Occipital lobe (tissue), 2 donors: ENCODE results near the gene SENP8. TPM values are rescaled to one million over a fixed set of nuclear protein-coding genes. Genes with fewer than 3 reads are reported as not detected.
"Not testable (repeated sequence)": the region's sequence is repeated elsewhere in the genome, so short reads cannot be mapped to it uniquely, and the experiment has no call there.

ENCODE experiments used
- DNase-seq: peaks from one replicate; lab custom pipeline; 2025; lab: John Stamatoyannopoulos, UW
- total RNA-seq: library from RNA; depleted of rRNA; stranded (reverse); fragments of >200 nt; gene quantifications from one replicate; pipeline ENCODE4 v1.2.3, GENCODE V29; 2014

Gene SENP8
- total RNA-seq, 1 donor from 2014 or later = 6.9 TPM

GRCh38 chr15:72155003-72155621, 36.9 kb downstream of the SENP8 start:
- peak; percentile 66 for DNase-seq

DNA sequence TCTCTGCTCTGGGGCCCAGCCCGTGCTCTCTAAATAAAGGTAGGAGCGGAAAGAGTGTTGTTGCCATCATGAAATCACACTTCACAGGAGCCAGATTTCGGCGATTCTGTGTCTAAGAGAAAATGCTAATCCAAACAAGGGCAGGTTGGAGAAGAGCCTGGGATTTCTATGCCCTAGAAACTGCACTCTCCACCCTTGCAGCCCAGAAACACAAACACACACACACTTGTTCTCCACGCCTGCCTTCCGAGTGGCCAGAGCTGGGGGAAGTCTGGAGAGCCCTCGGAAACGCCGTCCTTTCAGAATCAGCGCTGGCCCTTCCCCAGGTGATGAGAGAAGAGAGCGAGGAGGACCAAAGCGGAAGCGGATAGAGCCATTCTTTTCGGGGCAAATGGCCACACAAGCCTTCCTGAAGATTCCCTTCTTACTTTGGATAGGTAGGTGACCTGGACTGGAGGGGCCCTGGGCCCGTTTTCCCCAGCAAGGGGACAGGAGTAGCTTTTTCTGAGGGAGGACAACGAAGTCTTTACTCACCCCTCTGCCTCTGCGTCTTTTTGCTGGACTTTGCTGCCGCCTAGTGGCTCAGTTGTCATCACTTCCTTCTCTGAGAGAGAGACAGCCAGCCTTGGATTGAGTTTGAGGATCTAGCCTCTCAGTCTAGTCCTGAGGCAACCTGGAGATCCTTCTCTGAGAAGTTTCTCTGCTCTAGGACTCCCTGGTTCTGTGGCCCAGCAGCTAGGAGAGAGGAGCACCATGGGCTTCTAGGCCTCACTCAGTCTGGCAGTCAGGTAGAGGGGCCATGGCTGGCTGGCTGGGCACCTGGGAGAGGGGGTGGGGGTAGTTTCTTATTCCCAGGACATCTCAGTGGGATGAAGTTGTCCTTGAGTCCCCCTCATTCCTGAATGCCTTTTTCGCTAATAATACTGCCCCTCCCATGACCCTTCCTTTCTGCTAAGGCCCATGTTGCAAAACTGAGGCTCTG, 37.7 kb downstream of the SENP8 start:
- DNase-seq = peak; percentile 81

- no peak for DNase-seq
Measured at GRCh38 chr15:72156928-72157327, 38.7 kb downstream of the SENP8 start.

- DNase-seq = no peak
Measured at GRCh38 chr15:72160696-72161245, 42.6 kb downstream of the SENP8 start.

DNA sequence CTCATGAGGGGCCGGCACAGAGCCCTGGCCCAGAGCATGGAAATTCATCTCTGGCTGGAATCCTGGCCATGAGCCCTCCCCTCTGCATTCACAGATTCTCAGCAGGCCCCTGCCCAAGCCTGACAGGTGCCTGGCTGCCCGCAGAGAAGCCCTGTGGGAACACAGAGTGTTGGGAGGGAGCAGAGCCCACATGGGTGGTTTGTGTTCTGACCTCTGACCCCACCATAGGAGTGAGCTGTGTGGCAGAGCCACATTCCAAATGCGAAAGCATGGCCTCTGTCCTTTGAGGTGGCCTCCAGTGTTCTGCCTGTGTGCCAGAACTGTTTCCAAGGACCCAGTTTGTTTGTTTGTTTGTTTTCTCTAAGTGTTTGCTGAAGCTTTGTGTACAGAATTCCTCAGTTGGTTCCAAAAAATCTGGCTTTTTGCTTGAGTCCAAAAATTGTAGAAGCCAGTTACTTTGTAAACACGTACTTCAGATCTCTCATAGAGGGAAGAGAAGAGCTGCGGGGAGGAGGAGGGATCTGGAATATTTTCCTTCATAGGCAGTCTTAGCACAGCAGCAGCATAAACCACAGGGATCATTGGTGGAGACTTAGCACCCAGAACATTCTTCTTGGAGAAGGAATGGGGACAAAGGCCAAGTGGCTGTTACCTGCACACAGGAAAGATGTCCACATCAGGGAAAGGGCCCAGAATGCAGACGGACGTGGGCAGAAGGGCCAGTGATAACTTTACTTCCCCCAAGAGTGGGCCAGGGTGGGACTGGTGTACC, 43.3 kb downstream of the SENP8 start:
- no peak for DNase-seq

DNA sequence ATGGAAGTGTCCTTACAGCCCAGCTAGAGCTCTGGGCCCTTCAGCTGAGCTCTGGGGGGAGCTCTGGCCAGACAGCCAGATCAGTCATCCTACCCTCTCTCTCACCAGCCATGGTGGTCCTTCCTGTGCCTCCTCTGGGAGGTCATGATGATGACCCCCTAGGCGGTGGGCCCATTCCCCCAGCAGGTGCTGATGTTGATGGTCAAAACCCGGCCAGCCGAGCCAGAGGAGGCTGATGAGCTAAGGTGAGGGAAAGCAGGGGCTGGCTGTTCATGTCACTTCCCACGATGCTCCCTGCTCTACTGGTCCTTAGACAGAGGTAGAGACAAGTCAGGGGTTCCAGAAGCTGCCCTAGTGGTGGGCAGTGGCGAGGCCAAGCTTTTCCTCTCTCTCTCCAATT, 44.4 kb downstream of the SENP8 start:
- no peak for DNase-seq

- no peak for DNase-seq
Measured at GRCh38 chr15:72163719-72164118, 45.5 kb downstream of the SENP8 start.

- no peak for DNase-seq
Measured at GRCh38 chr15:72166716-72167417, 48.7 kb downstream of the SENP8 start.

- no peak for DNase-seq
Measured at GRCh38 chr15:72167445-72167844, 49.2 kb downstream of the SENP8 start.

GRCh38 chr15:72168131-72168807, 50.1 kb downstream of the SENP8 start:
- no peak for DNase-seq

DNA sequence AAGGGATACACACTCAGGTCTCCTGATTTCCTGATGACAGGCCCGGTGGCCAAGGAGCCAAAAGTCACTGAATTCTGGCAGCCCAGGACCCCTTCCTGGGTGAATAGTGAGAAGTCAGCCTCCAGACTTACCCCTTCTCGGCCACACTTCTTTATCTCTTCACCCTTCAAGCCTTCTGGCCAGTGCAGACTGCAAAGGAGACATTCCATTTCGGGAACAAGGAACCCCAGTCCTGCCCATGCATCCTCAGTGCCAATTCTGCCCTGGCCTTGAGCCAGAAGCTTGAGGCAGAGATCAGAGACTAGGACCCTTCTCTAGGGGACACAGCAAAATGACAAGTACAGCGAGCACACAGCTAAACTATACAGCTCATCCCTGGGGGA, 50.6 kb downstream of the SENP8 start:
- DNase-seq = no peak

GRCh38 chr15:72169236-72169920, 51.2 kb downstream of the SENP8 start:
- no peak for DNase-seq

GRCh38 chr15:72169921-72170611, 51.9 kb downstream of the SENP8 start:
- no peak for DNase-seq

DNA sequence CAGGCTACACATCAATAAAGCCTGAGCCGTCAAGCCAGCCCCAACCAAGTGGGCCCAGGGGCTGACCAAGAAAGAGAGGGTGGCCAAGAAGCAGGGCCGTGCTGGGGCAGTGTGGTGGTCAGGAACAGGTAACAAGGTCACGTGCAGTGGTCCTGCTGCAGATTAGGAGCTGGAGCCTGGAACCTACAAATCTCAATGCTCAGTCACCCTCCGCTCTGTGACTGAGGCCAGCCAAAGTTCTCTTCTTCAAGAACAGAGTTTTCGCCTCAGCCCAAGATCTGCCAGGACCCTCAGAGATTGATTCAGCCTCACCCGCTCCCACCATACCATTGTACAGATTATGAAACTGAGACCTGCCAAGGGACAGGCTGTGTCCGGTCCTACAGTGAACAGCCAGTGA, 52.5 kb downstream of the SENP8 start:
- no peak for DNase-seq

GRCh38 chr15:72171978-72172377, 53.8 kb downstream of the SENP8 start:
- DNase-seq = not testable (repeated sequence)

DNA sequence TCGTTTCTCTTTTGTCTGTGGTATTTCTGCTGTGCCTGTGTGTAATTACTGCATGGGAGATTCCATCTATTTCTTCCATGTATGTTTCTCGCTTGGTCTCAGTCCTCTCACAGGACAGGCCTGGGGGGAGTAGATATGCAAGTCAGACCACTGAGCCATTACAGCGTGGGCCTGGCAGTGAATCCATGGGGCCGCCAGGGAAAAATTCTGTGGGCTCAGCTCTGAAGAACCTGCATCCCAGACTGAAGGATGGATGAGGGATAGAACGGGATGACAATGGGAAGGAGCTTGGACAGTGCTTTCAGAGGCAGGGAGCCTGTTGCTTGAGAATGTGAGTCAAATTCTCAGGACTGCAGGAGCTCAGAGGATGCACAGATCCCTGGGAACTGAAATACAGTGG, 54.6 kb downstream of the SENP8 start:
- DNase-seq = no peak

GRCh38 chr15:72173401-72173800, 55.2 kb downstream of the SENP8 start:
- no peak for DNase-seq

GRCh38 chr15:72173864-72174550, 55.8 kb downstream of the SENP8 start:
- DNase-seq = no peak
